Upper lobe of left lung (tissue), 4 donors: ENCODE measurements around the gene ZNF800.

Source experiments
- POLR2AphosphoS5 ChIP-seq, 2 donors: sonication (generic); formaldehyde crosslinking; IDR thresholded peaks; one replicate each; pipeline ENCODE4 v1.5.1; 2017; ENCODE audit warnings: antibody characterized with exemption in 2 of 2
- TF ChIP-seq, protein P1 (sequence below), 6 experiments: fragments of 450-650 bp in 4 of 6; fragments of 200-600 bp in 2 of 6; sonication (generic) in 2 of 6; IDR thresholded peaks; one replicate each; pipeline ENCODE4 v1.5.1; 2016 to 2019; ENCODE audit warnings: antibody characterized with exemption in 6 of 6

- TF ChIP-seq, protein P1, sequence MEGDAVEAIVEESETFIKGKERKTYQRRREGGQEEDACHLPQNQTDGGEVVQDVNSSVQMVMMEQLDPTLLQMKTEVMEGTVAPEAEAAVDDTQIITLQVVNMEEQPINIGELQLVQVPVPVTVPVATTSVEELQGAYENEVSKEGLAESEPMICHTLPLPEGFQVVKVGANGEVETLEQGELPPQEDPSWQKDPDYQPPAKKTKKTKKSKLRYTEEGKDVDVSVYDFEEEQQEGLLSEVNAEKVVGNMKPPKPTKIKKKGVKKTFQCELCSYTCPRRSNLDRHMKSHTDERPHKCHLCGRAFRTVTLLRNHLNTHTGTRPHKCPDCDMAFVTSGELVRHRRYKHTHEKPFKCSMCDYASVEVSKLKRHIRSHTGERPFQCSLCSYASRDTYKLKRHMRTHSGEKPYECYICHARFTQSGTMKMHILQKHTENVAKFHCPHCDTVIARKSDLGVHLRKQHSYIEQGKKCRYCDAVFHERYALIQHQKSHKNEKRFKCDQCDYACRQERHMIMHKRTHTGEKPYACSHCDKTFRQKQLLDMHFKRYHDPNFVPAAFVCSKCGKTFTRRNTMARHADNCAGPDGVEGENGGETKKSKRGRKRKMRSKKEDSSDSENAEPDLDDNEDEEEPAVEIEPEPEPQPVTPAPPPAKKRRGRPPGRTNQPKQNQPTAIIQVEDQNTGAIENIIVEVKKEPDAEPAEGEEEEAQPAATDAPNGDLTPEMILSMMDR (IDR thresholded peaks at IDR 0.05), result no peak
- TF ChIP-seq POLR2AphosphoS5 (IDR thresholded peaks at IDR 0.05), result no peak
Measured at GRCh38 chr7:127437837-127438236, 45.3 kb upstream of the ZNF800 start.
